ENCODE data around the gene TMEM165.

DNA sequence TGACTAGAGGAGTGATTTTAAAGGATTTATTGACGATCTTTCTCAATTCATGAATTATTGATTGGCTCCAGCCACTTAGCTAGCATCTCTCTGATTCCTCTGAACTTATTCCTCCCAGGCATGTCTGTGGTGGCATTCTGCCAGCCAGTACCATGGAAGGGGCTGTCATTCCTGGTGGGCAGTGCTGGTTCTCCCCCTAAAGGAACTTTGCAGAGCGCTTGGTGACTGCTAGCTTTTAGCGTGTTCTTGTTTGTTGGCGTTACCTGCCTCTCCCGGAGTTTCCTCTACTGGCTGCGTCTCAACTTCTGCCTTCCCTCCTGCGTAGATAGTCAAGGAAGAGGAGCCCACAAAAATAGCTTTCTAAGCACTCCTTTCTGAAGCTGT lies 30.4 kb upstream of the TMEM165 start:
- TF ChIP-seq, protein P1, sequence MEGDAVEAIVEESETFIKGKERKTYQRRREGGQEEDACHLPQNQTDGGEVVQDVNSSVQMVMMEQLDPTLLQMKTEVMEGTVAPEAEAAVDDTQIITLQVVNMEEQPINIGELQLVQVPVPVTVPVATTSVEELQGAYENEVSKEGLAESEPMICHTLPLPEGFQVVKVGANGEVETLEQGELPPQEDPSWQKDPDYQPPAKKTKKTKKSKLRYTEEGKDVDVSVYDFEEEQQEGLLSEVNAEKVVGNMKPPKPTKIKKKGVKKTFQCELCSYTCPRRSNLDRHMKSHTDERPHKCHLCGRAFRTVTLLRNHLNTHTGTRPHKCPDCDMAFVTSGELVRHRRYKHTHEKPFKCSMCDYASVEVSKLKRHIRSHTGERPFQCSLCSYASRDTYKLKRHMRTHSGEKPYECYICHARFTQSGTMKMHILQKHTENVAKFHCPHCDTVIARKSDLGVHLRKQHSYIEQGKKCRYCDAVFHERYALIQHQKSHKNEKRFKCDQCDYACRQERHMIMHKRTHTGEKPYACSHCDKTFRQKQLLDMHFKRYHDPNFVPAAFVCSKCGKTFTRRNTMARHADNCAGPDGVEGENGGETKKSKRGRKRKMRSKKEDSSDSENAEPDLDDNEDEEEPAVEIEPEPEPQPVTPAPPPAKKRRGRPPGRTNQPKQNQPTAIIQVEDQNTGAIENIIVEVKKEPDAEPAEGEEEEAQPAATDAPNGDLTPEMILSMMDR (conservative IDR thresholded peaks at IDR 0.05 in 1 of 2, IDR thresholded peaks at IDR 0.05 in 1 of 2; ENCODE audit: low read depth in 1 of 2, low read length in 2 of 2) = no peak
- no peak for TF ChIP-seq EZH2 (IDR thresholded peaks at IDR 0.05; ENCODE audit: low read length, missing control alignments)

All from fibroblast of lung (primary cell).